ENCODE measurements around the gene FLT3.

The FLT3 gene

DNA sequence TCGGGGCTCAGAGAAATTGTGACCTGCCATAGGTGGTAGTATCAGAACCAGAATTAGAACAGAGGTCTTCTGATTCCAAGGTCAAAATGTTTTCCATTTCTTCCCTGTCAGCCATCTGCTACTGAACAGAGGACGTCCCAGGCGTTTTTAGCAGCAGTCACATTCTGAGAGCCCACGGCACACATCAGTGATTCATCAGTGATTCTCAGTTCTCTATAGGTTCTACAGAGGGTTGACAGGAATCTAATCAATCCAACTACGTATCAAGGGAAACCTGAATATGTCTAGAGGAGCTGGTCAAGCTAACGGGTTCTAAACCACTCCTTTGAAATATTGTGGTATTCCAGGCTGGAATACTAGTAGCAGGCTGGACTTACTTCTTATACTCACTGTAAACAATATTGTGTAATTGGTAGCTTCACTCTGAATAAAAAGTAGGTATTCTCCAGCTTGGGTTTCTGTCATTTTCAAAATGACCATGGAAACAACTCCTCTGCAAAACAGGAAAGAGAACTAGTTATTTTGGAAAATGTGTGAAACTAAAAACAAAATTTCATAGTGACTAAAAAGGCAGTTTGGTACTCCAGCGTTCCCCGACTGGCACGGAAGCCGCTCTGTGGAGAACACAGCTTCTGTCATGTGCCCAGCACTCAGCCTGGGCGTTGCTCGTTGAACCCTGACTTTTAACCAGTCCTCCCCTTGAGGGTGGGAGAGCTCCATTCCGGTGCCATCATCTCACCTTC, 43.2 kb downstream of the FLT3 start:
- Histone ChIP-seq H2AFZ (ENCODE audit: low read length, unreplicated experiment) (no peak overlapping the region), H3K36me3 (ENCODE audit: insufficient read depth, low read length) (no peaks in the 10 kb centered on the region), H3K4me1 (ENCODE audit: control insufficient read depth, insufficient read depth, low read length, unreplicated experiment) (no peaks in the 10 kb centered on the region), H3K27me3 (ENCODE audit: insufficient read depth, low read length) (peaks cover 45% of the 10 kb centered on the region), H3K79me2 (ENCODE audit: control insufficient read depth, insufficient read depth, low read length, unreplicated experiment) (no peaks in the 10 kb centered on the region), H3K4me3 (ENCODE audit: low read depth, low read length) (no peak overlapping the region), H3K27ac (ENCODE audit: low read depth, low read length) (no peak overlapping the region)

DNA sequence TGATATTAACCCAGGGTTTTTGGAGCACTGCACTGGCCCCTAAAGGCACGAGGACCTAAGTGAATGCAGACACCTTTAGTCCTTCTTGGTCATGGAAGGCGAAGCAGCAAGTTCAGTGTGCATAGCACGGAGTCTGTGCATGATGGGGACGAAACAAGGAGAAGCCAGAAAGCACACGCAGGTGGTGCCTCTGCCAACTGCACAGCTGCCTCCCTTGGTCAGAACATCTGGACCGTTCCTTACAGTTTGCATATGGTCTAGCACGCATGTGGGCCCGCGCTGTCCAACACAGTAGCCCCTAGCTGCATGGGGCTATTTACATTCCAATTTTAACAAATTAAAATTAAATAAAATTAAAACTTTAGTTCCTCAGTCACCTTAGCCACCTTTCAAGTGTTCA, 44.0 kb downstream of the FLT3 start:
- no peaks in the 10 kb centered on the region for H3K4me1 ChIP-seq (ENCODE audit: control insufficient read depth, insufficient read depth, low read length, unreplicated experiment)
- no peak overlapping the region for H2AFZ ChIP-seq (ENCODE audit: low read length, unreplicated experiment)
- H3K79me2 ChIP-seq (ENCODE audit: control insufficient read depth, insufficient read depth, low read length, unreplicated experiment), result no peaks in the 10 kb centered on the region
- H3K27me3 ChIP-seq (ENCODE audit: insufficient read depth, low read length), result peaks cover 45% of the 10 kb centered on the region
- no peaks in the 10 kb centered on the region for H3K36me3 ChIP-seq (ENCODE audit: insufficient read depth, low read length)
- H3K27ac ChIP-seq (ENCODE audit: low read depth, low read length), result no peak overlapping the region
- H3K4me3 ChIP-seq (ENCODE audit: low read depth, low read length), result no peak overlapping the region

DNA sequence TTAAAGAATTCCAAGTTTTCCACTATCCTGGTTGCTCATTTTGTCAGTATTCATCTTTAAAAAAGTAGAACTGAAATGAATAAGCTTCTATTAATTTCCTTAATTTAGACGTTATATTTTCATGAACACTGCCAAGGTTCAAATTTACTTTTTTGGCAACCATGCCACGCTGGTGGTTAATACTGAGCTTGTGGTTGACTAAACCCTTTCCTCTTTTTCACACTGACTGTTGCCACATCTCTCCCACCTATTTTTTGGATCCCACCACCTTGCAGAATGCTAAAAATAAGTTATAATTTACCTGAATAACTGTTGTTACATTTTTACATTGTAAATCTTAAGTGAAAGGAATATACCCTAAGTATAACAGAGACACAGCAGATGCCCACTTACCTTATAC, 45.0 kb downstream of the FLT3 start:
- Histone ChIP-seq H3K36me3 (ENCODE audit: insufficient read depth, low read length) (no peaks in the 10 kb centered on the region), H3K4me1 (ENCODE audit: control insufficient read depth, insufficient read depth, low read length, unreplicated experiment) (no peaks in the 10 kb centered on the region), H2AFZ (ENCODE audit: low read length, unreplicated experiment) (no peak overlapping the region), H3K27me3 (ENCODE audit: insufficient read depth, low read length) (peaks cover 45% of the 10 kb centered on the region), H3K27ac (ENCODE audit: low read depth, low read length) (no peak overlapping the region), H3K79me2 (ENCODE audit: control insufficient read depth, insufficient read depth, low read length, unreplicated experiment) (no peaks in the 10 kb centered on the region), H3K4me3 (ENCODE audit: low read depth, low read length) (no peak overlapping the region)

DNA sequence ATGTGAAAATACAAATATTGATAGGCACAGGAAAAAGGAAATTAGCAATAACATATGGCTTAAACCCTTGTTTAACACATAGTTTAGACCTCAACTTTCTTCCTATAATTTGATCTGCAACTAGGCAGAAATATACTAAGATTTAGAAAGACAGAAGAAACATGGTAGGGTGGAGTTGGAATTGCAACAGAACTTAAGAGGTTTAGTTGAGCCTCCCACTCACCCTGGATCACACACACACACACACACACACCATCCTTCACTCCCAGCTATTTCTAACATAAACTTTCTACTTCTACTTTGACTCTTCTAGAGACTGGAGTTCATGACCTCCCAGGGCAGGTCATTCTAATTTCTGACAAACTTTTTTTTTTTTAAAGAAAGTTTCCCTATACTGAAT, 47.4 kb downstream of the FLT3 start:
- Histone ChIP-seq H2AFZ (ENCODE audit: low read length, unreplicated experiment) (no peak overlapping the region), H3K27me3 (ENCODE audit: insufficient read depth, low read length) (peaks cover 53% of the 10 kb centered on the region), H3K79me2 (ENCODE audit: control insufficient read depth, insufficient read depth, low read length, unreplicated experiment) (no peaks in the 10 kb centered on the region), H3K36me3 (ENCODE audit: insufficient read depth, low read length) (no peaks in the 10 kb centered on the region), H3K27ac (ENCODE audit: low read depth, low read length) (no peak overlapping the region), H3K4me3 (ENCODE audit: low read depth, low read length) (no peak overlapping the region), H3K4me1 (ENCODE audit: control insufficient read depth, insufficient read depth, low read length, unreplicated experiment) (no peaks in the 10 kb centered on the region)

DNA sequence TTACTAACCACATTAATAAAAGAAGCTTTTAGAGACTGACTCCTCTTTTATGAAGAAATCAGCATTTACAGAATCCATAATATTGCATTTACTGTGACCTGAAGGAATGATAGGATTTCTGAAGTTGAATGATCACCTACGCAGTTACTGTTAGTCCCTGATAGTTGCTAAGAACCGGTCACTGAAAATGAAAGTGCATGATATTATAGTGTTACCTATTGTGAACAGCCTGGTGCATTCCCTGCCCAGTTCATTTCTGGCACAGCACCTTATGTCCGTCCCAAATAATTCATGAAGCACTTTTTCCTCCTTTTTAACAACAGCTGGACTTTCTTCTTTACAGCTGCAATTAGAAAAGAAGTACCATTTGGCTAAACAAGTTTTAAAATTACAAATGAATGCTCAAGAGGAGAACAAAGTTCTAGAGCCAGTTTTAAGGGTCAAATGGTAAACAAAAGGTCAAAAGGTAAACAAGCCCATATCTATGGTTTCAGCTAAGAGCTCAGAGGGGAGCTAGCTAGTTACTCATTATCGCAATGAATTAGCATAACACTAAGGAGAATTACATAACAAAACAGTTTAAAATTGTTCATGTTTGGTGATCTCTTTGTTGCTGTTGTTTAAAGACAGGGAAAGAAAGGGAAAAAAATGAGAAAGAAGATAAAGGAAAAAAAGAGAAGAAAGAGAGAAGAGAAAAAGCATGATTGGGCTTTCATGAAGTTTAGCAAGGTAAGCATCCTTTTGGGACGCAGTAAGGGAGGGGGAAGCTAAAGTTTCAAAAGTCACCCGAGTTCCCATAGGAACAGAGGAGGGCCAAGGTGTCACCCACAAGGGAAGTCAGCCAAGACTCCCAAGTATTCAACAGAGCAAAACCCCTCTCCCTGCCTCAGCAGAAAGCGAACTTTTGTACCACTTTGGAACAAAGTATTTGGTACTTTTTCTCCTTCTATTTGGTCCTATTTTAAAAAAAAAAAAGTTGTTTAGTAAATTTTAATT, 50.2 kb downstream of the FLT3 start:
- H3K79me2 ChIP-seq (ENCODE audit: control insufficient read depth, insufficient read depth, low read length, unreplicated experiment), result no peaks in the 10 kb centered on the region
- no peak overlapping the region for H3K4me3 ChIP-seq (ENCODE audit: low read depth, low read length)
- H2AFZ ChIP-seq (ENCODE audit: low read length, unreplicated experiment), result no peak overlapping the region
- H3K4me1 ChIP-seq (ENCODE audit: control insufficient read depth, insufficient read depth, low read length, unreplicated experiment), result no peaks in the 10 kb centered on the region
- H3K36me3 ChIP-seq (ENCODE audit: insufficient read depth, low read length), result no peaks in the 10 kb centered on the region
- no peak overlapping the region for H3K27ac ChIP-seq (ENCODE audit: low read depth, low read length)
- peaks cover 33% of the 10 kb centered on the region for H3K27me3 ChIP-seq (ENCODE audit: insufficient read depth, low read length)

DNA sequence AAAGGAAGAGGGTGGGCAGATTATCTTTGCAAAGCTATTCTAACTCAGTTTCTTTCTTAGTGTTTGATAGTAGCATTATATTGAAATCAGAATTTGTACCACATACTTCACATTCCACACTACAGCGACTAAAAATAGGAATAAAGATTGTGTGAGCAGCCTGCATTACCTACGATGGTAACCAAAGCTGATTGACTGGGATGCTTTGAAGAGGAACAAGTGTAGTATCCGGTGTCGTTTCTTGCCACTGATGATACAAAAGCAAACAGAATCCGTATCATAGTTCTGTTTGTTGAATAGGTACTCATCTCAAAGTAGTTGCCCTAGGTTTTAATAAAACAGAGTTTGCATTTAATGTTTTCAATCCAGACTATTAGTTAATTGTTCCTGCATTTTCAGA, 51.2 kb downstream of the FLT3 start:
- Histone ChIP-seq H3K79me2 (ENCODE audit: control insufficient read depth, insufficient read depth, low read length, unreplicated experiment) (no peaks in the 10 kb centered on the region), H3K4me1 (ENCODE audit: control insufficient read depth, insufficient read depth, low read length, unreplicated experiment) (no peaks in the 10 kb centered on the region), H3K27ac (ENCODE audit: low read depth, low read length) (no peak overlapping the region), H3K27me3 (ENCODE audit: insufficient read depth, low read length) (peaks cover 27% of the 10 kb centered on the region), H3K4me3 (ENCODE audit: low read depth, low read length) (no peak overlapping the region), H2AFZ (ENCODE audit: low read length, unreplicated experiment) (no peak overlapping the region), H3K36me3 (ENCODE audit: insufficient read depth, low read length) (no peaks in the 10 kb centered on the region)

DNA sequence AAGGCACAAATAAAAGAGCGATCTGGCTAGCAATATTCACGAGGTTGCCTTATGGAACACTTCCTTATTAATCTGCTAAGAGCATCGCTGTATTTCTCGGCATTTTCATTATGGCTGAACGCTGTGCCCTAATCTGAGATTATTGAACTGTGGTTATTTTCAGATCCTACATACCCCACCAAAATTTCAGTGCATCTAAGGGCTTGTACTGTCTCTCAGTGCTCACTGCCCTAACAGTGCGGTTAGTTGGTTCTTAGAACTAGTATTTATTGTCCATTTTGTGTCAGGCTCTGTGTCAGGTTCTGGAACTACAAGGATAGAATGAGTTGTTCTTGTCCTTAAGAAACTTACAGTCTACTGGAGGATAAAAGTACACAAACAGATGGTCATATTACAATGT, 51.6 kb downstream of the FLT3 start:
- H3K4me3 ChIP-seq (ENCODE audit: low read depth, low read length), result no peak overlapping the region
- H3K27me3 ChIP-seq (ENCODE audit: insufficient read depth, low read length), result peaks cover 23% of the 10 kb centered on the region; the same call in 1 of the 2 replicates
- no peaks in the 10 kb centered on the region for H3K79me2 ChIP-seq (ENCODE audit: control insufficient read depth, insufficient read depth, low read length, unreplicated experiment)
- H3K36me3 ChIP-seq (ENCODE audit: insufficient read depth, low read length), result no peaks in the 10 kb centered on the region
- no peaks in the 10 kb centered on the region for H3K4me1 ChIP-seq (ENCODE audit: control insufficient read depth, insufficient read depth, low read length, unreplicated experiment)
- no peak overlapping the region for H2AFZ ChIP-seq (ENCODE audit: low read length, unreplicated experiment)
- H3K27ac ChIP-seq (ENCODE audit: low read depth, low read length), result no peak overlapping the region

DNA sequence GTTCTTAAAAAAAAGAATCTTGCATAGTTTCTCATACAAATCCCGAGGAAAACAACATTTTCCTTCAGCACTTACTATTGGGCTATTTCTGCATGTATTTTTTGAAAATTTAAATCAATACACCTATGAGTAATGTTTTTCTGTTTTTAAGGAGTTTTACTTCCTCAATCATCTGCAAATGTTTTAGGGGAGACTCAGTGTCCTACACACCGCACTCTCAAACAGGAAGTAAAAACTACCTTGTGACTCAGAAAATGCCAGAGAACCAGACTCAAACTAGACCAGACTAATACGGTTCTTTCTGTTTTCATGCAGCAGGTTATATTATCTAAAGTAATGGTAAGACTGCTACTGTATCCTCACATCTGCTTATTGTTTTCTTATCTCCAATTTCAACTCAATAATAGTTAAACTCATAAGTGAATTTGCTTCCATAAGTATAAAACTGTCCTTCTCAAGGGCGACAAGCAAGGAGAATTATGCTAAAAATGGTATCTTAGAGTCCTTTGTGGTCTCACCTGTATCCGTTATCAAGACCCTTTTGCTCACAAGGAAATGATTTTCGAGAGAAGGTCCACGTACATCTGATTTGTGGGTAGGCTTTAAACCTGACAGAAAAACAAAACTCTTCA, 52.5 kb downstream of the FLT3 start:
- Histone ChIP-seq H3K27ac (ENCODE audit: low read depth, low read length) (no peak overlapping the region), H2AFZ (ENCODE audit: low read length, unreplicated experiment) (no peak overlapping the region), H3K4me3 (ENCODE audit: low read depth, low read length) (no peak overlapping the region), H3K36me3 (ENCODE audit: insufficient read depth, low read length) (no peaks in the 10 kb centered on the region), H3K27me3 (ENCODE audit: insufficient read depth, low read length) (peaks cover 24% of the 10 kb centered on the region), H3K4me1 (ENCODE audit: control insufficient read depth, insufficient read depth, low read length, unreplicated experiment) (no peaks in the 10 kb centered on the region), H3K79me2 (ENCODE audit: control insufficient read depth, insufficient read depth, low read length, unreplicated experiment) (no peaks in the 10 kb centered on the region)

DNA sequence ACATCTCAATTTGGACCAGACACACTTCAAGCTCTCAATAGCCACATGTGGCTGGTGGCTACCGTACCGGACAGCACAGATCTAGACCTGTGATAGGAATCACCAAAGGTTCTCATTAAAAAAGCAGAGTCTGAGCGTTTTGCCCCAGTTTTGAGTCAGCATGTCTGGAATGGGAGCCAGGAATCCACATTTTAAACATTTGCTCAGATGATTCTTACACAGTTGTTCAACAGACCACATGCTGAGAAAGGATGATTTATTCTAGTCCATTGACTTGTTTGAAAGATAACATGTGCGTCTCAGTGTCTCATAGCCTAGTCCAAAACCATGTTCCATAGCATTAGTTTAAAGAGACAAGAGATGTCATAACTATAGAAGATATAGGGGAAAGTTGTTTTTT, 53.4 kb downstream of the FLT3 start:
- Histone ChIP-seq H3K79me2 (ENCODE audit: control insufficient read depth, insufficient read depth, low read length, unreplicated experiment) (no peaks in the 10 kb centered on the region), H3K27ac (ENCODE audit: low read depth, low read length) (no peak overlapping the region), H3K4me3 (ENCODE audit: low read depth, low read length) (no peak overlapping the region), H2AFZ (ENCODE audit: low read length, unreplicated experiment) (no peak overlapping the region), H3K4me1 (ENCODE audit: control insufficient read depth, insufficient read depth, low read length, unreplicated experiment) (no peaks in the 10 kb centered on the region), H3K36me3 (ENCODE audit: insufficient read depth, low read length) (no peaks in the 10 kb centered on the region), H3K27me3 (ENCODE audit: insufficient read depth, low read length) (peaks cover 31% of the 10 kb centered on the region)

DNA sequence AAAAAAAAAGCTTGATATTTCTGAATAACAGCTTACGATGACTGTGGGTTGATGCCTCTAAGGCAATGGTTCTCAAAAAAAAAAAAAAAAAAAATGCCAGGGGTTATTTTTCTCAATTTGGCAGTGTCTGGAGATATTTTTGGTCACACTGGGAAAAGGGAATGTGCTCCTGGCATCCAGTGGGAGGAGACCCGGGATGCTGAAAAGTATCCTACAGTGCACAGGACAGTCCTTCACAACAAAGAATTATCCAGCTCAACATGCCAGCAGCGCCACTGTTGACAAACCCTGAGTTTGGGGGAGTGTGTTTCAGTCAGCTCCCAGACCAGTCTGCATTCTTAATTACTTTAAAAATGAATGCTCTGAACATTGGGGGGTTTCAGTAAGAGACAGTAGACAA, 54.5 kb downstream of the FLT3 start:
- peaks cover 41% of the 10 kb centered on the region for H3K27me3 ChIP-seq (ENCODE audit: insufficient read depth, low read length)
- no peak overlapping the region for H3K4me3 ChIP-seq (ENCODE audit: low read depth, low read length)
- H2AFZ ChIP-seq (ENCODE audit: low read length, unreplicated experiment), result no peak overlapping the region
- H3K4me1 ChIP-seq (ENCODE audit: control insufficient read depth, insufficient read depth, low read length, unreplicated experiment), result no peaks in the 10 kb centered on the region
- H3K79me2 ChIP-seq (ENCODE audit: control insufficient read depth, insufficient read depth, low read length, unreplicated experiment), result no peaks in the 10 kb centered on the region
- H3K36me3 ChIP-seq (ENCODE audit: insufficient read depth, low read length), result no peaks in the 10 kb centered on the region
- no peak overlapping the region for H3K27ac ChIP-seq (ENCODE audit: low read depth, low read length)
